Suprapubic skin (tissue), 4 donors: ENCODE results near the gene FOXF1.

Experiments used
- POLR2A ChIP-seq, 2 donors: fragments of 450-650 bp; IDR thresholded peaks; one replicate each; pipeline ENCODE4 v1.6.1; 2017; ENCODE audit warnings: antibody characterized with exemption in 2 of 2, mild to moderate bottlenecking in 2 of 2, moderate library complexity in 2 of 2
- POLR2AphosphoS5 ChIP-seq, 3 donors: sonication (generic); formaldehyde crosslinking; IDR thresholded peaks; one replicate each; pipeline ENCODE4 v1.6.1; 2017; ENCODE audit warnings: antibody characterized with exemption in 3 of 3
- TF ChIP-seq, protein P1 (sequence below), 2 donors: fragments of 200-600 bp in 1 of 2; fragments of 450-650 bp in 1 of 2; sonication (generic) in 1 of 2; IDR thresholded peaks; one replicate each; pipeline ENCODE4 v1.5.1; 2016 to 2019; ENCODE audit warnings: antibody characterized with exemption in 2 of 2, mild to moderate bottlenecking in 1 of 2, moderate library complexity in 1 of 2

DNA sequence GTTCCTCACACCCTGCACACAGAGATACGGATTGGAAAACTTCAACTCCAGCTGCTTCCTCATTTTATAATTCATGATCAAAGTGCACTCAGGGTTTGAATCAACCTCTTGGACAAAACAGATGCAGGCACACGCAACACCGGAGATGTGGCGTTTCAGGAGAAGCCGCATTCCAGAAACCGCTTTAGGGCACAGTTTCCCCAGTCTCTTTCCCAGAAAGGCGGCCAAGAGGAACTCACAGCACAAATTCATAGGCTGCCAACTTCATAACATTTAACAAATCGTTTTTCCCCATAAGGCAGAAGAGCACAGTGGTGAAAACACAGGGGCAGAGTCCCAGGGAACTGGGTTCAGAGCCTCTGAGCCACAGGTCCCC, 36.3 kb downstream of the FOXF1 start:
- no peak for TF ChIP-seq POLR2A (IDR thresholded peaks at IDR 0.05)
- TF ChIP-seq, protein P1, sequence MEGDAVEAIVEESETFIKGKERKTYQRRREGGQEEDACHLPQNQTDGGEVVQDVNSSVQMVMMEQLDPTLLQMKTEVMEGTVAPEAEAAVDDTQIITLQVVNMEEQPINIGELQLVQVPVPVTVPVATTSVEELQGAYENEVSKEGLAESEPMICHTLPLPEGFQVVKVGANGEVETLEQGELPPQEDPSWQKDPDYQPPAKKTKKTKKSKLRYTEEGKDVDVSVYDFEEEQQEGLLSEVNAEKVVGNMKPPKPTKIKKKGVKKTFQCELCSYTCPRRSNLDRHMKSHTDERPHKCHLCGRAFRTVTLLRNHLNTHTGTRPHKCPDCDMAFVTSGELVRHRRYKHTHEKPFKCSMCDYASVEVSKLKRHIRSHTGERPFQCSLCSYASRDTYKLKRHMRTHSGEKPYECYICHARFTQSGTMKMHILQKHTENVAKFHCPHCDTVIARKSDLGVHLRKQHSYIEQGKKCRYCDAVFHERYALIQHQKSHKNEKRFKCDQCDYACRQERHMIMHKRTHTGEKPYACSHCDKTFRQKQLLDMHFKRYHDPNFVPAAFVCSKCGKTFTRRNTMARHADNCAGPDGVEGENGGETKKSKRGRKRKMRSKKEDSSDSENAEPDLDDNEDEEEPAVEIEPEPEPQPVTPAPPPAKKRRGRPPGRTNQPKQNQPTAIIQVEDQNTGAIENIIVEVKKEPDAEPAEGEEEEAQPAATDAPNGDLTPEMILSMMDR (IDR thresholded peaks at IDR 0.05) = no peak
- no peak for TF ChIP-seq POLR2AphosphoS5 (IDR thresholded peaks at IDR 0.05)
